ENCODE measurements around the gene PRDM16.

PRDM16 gene

GRCh38 chr1:3222042-3222692 is 153.2 kb downstream of the PRDM16 start:
- Histone ChIP-seq H3K9ac (ENCODE audit: low read length in 2 of 2) (no peak overlapping the region), H3K9me3 (ENCODE audit: control insufficient read depth in 2 of 2, low read length in 2 of 2) (no peaks in the 10 kb centered on the region), H3K27ac (ENCODE audit: low read length) (no peak overlapping the region), H3K4me1 (ENCODE audit: control insufficient read depth, insufficient read depth, low read length) (peaks cover 18% of the 10 kb centered on the region), H3K4me3 (ENCODE audit: low read length in 2 of 2) (no peak overlapping the region), H3K27me3 (ENCODE audit: control insufficient read depth in 1 of 2, insufficient read depth in 2 of 2, low read length in 2 of 2) (peaks cover 13 to 34% of the 10 kb centered on the region in 2 donors), H3K36me3 (ENCODE audit: control insufficient read depth in 2 of 2, insufficient read depth in 2 of 2, low read length in 2 of 2) (no peaks in the 10 kb centered on the region)

- Histone ChIP-seq H3K4me1 (ENCODE audit: control insufficient read depth, insufficient read depth, low read length) (no peaks in the 10 kb centered on the region), H3K27me3 (ENCODE audit: control insufficient read depth in 1 of 2, insufficient read depth in 2 of 2, low read length in 2 of 2) (peaks cover 20 to 29% of the 10 kb centered on the region in 2 donors), H3K27ac (ENCODE audit: low read length) (no peak overlapping the region), H3K36me3 (ENCODE audit: control insufficient read depth in 2 of 2, insufficient read depth in 2 of 2, low read length in 2 of 2) (no peaks in the 10 kb centered on the region), H3K9ac (ENCODE audit: low read length in 2 of 2) (no peak overlapping the region), H3K4me3 (ENCODE audit: low read length in 2 of 2) (no peak overlapping the region), H3K9me3 (ENCODE audit: control insufficient read depth in 2 of 2, low read length in 2 of 2) (no peaks in the 10 kb centered on the region)
Observed at GRCh38 chr1:3225661-3226060, 156.7 kb downstream of the PRDM16 start.

DNA sequence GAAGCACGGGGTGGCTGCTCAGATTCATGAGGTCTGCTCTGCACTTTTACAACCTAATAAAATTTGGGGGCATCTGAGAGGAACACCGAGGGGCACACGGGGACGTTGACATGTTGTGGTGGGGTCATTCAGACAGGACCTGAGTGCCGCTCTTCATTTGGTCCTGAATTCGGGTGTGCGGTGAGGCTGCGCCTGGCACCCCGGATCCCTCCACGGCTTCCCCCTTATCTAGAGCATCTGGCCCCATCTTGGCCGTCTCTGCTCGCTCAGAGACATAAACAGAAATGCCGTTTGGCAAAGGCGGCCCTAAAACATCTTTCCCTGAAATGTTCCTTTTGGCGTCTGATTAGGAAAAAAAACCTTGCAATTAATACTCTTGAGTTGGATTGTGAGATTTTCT is 157.2 kb downstream of the PRDM16 start:
- H3K9ac ChIP-seq (ENCODE audit: low read length in 2 of 2): no peak overlapping the region
- H3K27ac ChIP-seq (ENCODE audit: low read length): no peak overlapping the region
- peaks cover 22 to 29% of the 10 kb centered on the region in 2 donors for H3K27me3 ChIP-seq (ENCODE audit: control insufficient read depth in 1 of 2, insufficient read depth in 2 of 2, low read length in 2 of 2)
- no peaks in the 10 kb centered on the region for H3K36me3 ChIP-seq (ENCODE audit: control insufficient read depth in 2 of 2, insufficient read depth in 2 of 2, low read length in 2 of 2)
- H3K4me3 ChIP-seq (ENCODE audit: low read length in 2 of 2): no peak overlapping the region
- H3K9me3 ChIP-seq (ENCODE audit: control insufficient read depth in 2 of 2, low read length in 2 of 2): no peaks in the 10 kb centered on the region
- no peaks in the 10 kb centered on the region for H3K4me1 ChIP-seq (ENCODE audit: control insufficient read depth, insufficient read depth, low read length)

DNA sequence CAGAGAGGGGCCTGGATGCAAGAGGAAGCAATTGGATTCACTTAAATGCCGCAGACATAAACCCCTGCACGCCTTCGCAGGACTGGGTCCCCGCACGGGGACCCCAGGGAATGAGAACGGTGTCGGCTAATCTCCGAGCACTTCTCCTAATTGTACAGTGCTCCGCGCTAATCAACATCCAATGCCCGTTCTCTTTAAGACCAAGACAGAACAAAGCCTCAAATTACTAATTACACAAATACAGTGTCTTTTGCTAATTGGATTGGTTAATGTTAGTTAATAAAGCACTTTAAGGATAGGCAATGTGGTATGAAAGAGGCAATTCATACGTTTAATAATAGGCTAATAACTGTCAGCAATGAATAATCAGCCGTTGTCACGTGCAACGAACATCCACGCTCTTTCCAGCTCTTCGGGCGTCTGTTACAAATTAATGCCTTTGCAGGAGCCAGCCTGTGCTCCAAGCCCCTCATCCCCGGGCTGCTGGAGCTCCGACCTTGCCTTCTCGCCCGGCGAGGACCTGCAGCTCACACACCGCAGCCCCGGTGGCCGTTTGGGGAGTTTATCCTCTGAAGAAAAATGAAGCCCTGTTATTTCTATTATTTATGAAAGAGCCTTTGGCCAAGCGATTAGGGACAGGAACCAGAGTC is 157.8 kb downstream of the PRDM16 start:
- no peaks in the 10 kb centered on the region for H3K4me1 ChIP-seq (ENCODE audit: control insufficient read depth, insufficient read depth, low read length)

GRCh38 chr1:3227351-3227704 is 158.3 kb downstream of the PRDM16 start:
- Histone ChIP-seq H3K4me3 (ENCODE audit: low read length in 2 of 2) (no peak overlapping the region), H3K9ac (ENCODE audit: low read length in 2 of 2) (no peak overlapping the region), H3K9me3 (ENCODE audit: control insufficient read depth in 2 of 2, low read length in 2 of 2) (no peaks in the 10 kb centered on the region), H3K4me1 (ENCODE audit: control insufficient read depth, insufficient read depth, low read length) (no peaks in the 10 kb centered on the region), H3K27me3 (ENCODE audit: control insufficient read depth in 1 of 2, insufficient read depth in 2 of 2, low read length in 2 of 2) (peaks cover 25 to 29% of the 10 kb centered on the region in 2 donors), H3K27ac (ENCODE audit: low read length) (no peak overlapping the region), H3K36me3 (ENCODE audit: control insufficient read depth in 2 of 2, insufficient read depth in 2 of 2, low read length in 2 of 2) (no peaks in the 10 kb centered on the region)

More for the DNA sequence above, 157.8 kb downstream of the PRDM16 start:
- Histone ChIP-seq H3K9me3 (ENCODE audit: control insufficient read depth in 2 of 2, low read length in 2 of 2) (no peaks in the 10 kb centered on the region), H3K27me3 (ENCODE audit: control insufficient read depth in 1 of 2, insufficient read depth in 2 of 2, low read length in 2 of 2) (peaks cover 24 to 29% of the 10 kb centered on the region in 2 donors), H3K27ac (ENCODE audit: low read length) (no peak overlapping the region), H3K4me3 (ENCODE audit: low read length in 2 of 2) (no peak overlapping the region), H3K9ac (ENCODE audit: low read length in 2 of 2) (no peak overlapping the region), H3K36me3 (ENCODE audit: control insufficient read depth in 2 of 2, insufficient read depth in 2 of 2, low read length in 2 of 2) (no peaks in the 10 kb centered on the region)

DNA sequence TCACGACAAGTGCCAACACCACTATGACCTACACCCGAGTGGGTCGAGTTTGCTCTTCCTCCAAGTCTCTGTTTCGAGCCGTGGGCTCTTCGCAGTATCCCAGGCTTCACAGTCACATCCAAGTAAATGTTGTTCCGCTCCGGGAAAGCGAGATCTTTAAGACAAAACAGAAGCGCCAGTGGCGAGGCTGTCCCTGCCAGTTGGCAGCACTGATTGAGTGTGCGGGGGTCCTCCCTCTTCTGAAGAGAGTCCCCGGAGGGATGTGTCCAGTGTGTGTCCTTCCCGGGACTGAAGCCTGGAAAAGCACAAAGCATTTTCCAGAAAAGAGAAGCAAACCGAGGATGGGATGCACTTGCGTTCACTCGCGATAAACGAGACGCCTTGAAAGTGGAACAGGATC is 158.9 kb downstream of the PRDM16 start:
- no peaks in the 10 kb centered on the region for H3K36me3 ChIP-seq (ENCODE audit: control insufficient read depth in 2 of 2, insufficient read depth in 2 of 2, low read length in 2 of 2)

GRCh38 chr1:3229081-3229725 is 160.2 kb downstream of the PRDM16 start:
- no peak overlapping the region for H3K27ac ChIP-seq (ENCODE audit: low read length)
- no peaks in the 10 kb centered on the region for H3K9me3 ChIP-seq (ENCODE audit: control insufficient read depth in 2 of 2, low read length in 2 of 2)
- H3K4me3 ChIP-seq (ENCODE audit: low read length in 2 of 2): no peak overlapping the region
- no peaks in the 10 kb centered on the region for H3K4me1 ChIP-seq (ENCODE audit: control insufficient read depth, insufficient read depth, low read length)
- H3K36me3 ChIP-seq (ENCODE audit: control insufficient read depth in 2 of 2, insufficient read depth in 2 of 2, low read length in 2 of 2): no peaks in the 10 kb centered on the region
- H3K27me3 ChIP-seq (ENCODE audit: control insufficient read depth in 1 of 2, insufficient read depth in 2 of 2, low read length in 2 of 2): peaks cover 24 to 28% of the 10 kb centered on the region in 2 donors
- H3K9ac ChIP-seq (ENCODE audit: low read length in 2 of 2): no peak overlapping the region

More for the DNA sequence above, 158.9 kb downstream of the PRDM16 start:
- Histone ChIP-seq H3K9me3 (ENCODE audit: control insufficient read depth in 2 of 2, low read length in 2 of 2) (no peaks in the 10 kb centered on the region), H3K27ac (ENCODE audit: low read length) (no peak overlapping the region), H3K4me1 (ENCODE audit: control insufficient read depth, insufficient read depth, low read length) (no peaks in the 10 kb centered on the region), H3K9ac (ENCODE audit: low read length in 2 of 2) (no peak overlapping the region), H3K27me3 (ENCODE audit: control insufficient read depth in 1 of 2, insufficient read depth in 2 of 2, low read length in 2 of 2) (peaks cover 25 to 29% of the 10 kb centered on the region in 2 donors), H3K4me3 (ENCODE audit: low read length in 2 of 2) (no peak overlapping the region)

GRCh38 chr1:3230553-3230952 is 161.6 kb downstream of the PRDM16 start:
- no peaks in the 10 kb centered on the region for H3K36me3 ChIP-seq (ENCODE audit: control insufficient read depth in 2 of 2, insufficient read depth in 2 of 2, low read length in 2 of 2)
- no peak overlapping the region for H3K4me3 ChIP-seq (ENCODE audit: low read length in 2 of 2)
- no peaks in the 10 kb centered on the region for H3K9me3 ChIP-seq (ENCODE audit: control insufficient read depth in 2 of 2, low read length in 2 of 2)
- H3K27ac ChIP-seq (ENCODE audit: low read length): no peak overlapping the region
- H3K9ac ChIP-seq (ENCODE audit: low read length in 2 of 2): no peak overlapping the region
- peaks cover 20% of the 10 kb centered on the region in 2 donors for H3K27me3 ChIP-seq (ENCODE audit: control insufficient read depth in 1 of 2, insufficient read depth in 2 of 2, low read length in 2 of 2)
- H3K4me1 ChIP-seq (ENCODE audit: control insufficient read depth, insufficient read depth, low read length): no peaks in the 10 kb centered on the region

- H3K27ac ChIP-seq (ENCODE audit: low read length): no peak overlapping the region
- H3K9me3 ChIP-seq (ENCODE audit: control insufficient read depth in 2 of 2, low read length in 2 of 2): no peaks in the 10 kb centered on the region
- H3K4me3 ChIP-seq (ENCODE audit: low read length in 2 of 2): no peak overlapping the region
- H3K9ac ChIP-seq (ENCODE audit: low read length in 2 of 2): no peak overlapping the region
- H3K36me3 ChIP-seq (ENCODE audit: control insufficient read depth in 2 of 2, insufficient read depth in 2 of 2, low read length in 2 of 2): no peaks in the 10 kb centered on the region
- peaks cover 13 to 17% of the 10 kb centered on the region in 2 donors for H3K27me3 ChIP-seq (ENCODE audit: control insufficient read depth in 1 of 2, insufficient read depth in 2 of 2, low read length in 2 of 2)
- H3K4me1 ChIP-seq (ENCODE audit: control insufficient read depth, insufficient read depth, low read length): no peaks in the 10 kb centered on the region
Observed at GRCh38 chr1:3231245-3231644, 162.2 kb downstream of the PRDM16 start.

- Histone ChIP-seq H3K9me3 (ENCODE audit: control insufficient read depth in 2 of 2, low read length in 2 of 2) (no peaks in the 10 kb centered on the region), H3K4me1 (ENCODE audit: control insufficient read depth, insufficient read depth, low read length) (no peaks in the 10 kb centered on the region), H3K9ac (ENCODE audit: low read length in 2 of 2) (no peak overlapping the region), H3K27me3 (ENCODE audit: control insufficient read depth in 1 of 2, insufficient read depth in 2 of 2, low read length in 2 of 2) (peaks cover 12 to 17% of the 10 kb centered on the region in 2 donors), H3K36me3 (ENCODE audit: control insufficient read depth in 2 of 2, insufficient read depth in 2 of 2, low read length in 2 of 2) (no peaks in the 10 kb centered on the region), H3K4me3 (ENCODE audit: low read length in 2 of 2) (no peak overlapping the region), H3K27ac (ENCODE audit: low read length) (no peak overlapping the region)
Observed at GRCh38 chr1:3231826-3232225, 162.8 kb downstream of the PRDM16 start.

DNA sequence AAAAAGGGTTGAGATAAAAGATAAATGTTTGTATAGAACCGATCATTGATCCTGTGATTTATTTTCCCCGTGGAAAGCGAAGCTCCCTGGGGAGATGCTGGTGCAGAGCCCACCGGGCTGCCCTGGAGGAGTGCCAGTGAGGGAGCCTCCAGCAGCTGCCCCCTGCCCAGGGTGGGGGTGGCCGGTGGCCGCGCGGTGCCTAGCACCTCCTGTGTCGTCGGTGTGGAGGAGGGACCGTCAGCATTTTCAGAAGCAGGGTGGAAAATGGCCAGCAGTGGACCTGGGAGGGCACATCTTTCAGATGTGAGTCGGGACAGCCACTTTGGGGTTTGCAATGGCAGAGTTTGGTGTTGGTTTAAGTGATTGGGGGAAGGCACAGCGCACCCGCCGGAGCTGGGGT is 164.0 kb downstream of the PRDM16 start:
- Histone ChIP-seq H3K27ac (ENCODE audit: low read length) (no peak overlapping the region), H3K4me1 (ENCODE audit: control insufficient read depth, insufficient read depth, low read length) (no peaks in the 10 kb centered on the region), H3K9me3 (ENCODE audit: control insufficient read depth in 2 of 2, low read length in 2 of 2) (no peaks in the 10 kb centered on the region), H3K4me3 (ENCODE audit: low read length in 2 of 2) (no peak overlapping the region), H3K9ac (ENCODE audit: low read length in 2 of 2) (no peak overlapping the region), H3K36me3 (ENCODE audit: control insufficient read depth in 2 of 2, insufficient read depth in 2 of 2, low read length in 2 of 2) (no peaks in the 10 kb centered on the region), H3K27me3 (ENCODE audit: control insufficient read depth in 1 of 2, insufficient read depth in 2 of 2, low read length in 2 of 2) (peaks cover 7 to 16% of the 10 kb centered on the region in 2 donors)
